RWPE1 (cell line): ENCODE data around the gene ARSG.

Experiments used
- CTCF ChIA-PET: fragments of 350-600 bp; sonication (Branson Sonifier 250); formaldehyde crosslinking; extraction: SDS; loops from one replicate; lab custom pipeline; 2021; lab: Yijun Ruan, JAX
- POLR2A ChIA-PET: fragments of 400-600 bp; formaldehyde crosslinking; extraction: SDS; loops from one replicate; lab custom pipeline; 2020; ENCODE audit warnings: antibody characterized with exemption; ENCODE audit not compliant: low non-redundant PET; lab: Yijun Ruan, JAX
- DNase-seq: peaks from one replicate; pipeline ENCODE4 v3.0.0; 2012; ENCODE audit warnings: low spot score
- H3K27ac ChIP-seq: fragments of 450-650 bp; 2 replicates; pipeline ENCODE4 v1.5.1; 2017
- TF ChIP-seq, protein P1 (sequence below): fragments of 450-650 bp; conservative IDR thresholded peaks from 2 replicates; pipeline ENCODE4 v1.5.1; 2017; ENCODE audit warnings: low read depth, mild to moderate bottlenecking

ARSG gene

DNA sequence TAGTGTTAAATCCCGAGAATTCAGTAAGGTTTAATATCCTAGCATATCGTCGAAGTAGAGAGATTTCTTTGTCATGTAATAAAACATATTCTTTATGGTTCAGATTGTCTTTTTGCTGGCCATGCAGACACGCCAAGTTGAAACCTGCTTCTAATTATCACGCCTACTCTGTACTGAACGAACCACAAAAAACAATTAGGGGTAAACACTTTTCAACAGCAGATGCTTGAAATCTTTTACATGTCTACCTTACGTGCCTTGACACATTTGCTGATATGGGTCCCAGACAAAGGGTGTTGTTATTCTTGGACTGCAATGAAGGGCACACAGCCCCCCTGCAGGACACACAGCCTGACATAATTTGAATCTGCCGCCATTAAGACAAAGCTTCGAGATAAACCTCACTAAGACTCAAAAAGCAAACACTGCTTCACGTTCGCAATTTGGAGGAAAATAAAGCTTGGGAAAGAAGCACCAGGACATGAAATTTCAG, 152.7 kb downstream of the ARSG start:
- no peak for DNase-seq
- TF ChIP-seq, protein P1, sequence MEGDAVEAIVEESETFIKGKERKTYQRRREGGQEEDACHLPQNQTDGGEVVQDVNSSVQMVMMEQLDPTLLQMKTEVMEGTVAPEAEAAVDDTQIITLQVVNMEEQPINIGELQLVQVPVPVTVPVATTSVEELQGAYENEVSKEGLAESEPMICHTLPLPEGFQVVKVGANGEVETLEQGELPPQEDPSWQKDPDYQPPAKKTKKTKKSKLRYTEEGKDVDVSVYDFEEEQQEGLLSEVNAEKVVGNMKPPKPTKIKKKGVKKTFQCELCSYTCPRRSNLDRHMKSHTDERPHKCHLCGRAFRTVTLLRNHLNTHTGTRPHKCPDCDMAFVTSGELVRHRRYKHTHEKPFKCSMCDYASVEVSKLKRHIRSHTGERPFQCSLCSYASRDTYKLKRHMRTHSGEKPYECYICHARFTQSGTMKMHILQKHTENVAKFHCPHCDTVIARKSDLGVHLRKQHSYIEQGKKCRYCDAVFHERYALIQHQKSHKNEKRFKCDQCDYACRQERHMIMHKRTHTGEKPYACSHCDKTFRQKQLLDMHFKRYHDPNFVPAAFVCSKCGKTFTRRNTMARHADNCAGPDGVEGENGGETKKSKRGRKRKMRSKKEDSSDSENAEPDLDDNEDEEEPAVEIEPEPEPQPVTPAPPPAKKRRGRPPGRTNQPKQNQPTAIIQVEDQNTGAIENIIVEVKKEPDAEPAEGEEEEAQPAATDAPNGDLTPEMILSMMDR: no peak
- H3K27ac ChIP-seq: no peak overlapping the region
- CTCF ChIA-PET: interaction anchor here (1.3 kb wide), 1 partner anchor 8 kb away, joined by 4 read pairs; no protein-coding TSS in a partner anchor
- POLR2A ChIA-PET: no interaction called here

DNA sequence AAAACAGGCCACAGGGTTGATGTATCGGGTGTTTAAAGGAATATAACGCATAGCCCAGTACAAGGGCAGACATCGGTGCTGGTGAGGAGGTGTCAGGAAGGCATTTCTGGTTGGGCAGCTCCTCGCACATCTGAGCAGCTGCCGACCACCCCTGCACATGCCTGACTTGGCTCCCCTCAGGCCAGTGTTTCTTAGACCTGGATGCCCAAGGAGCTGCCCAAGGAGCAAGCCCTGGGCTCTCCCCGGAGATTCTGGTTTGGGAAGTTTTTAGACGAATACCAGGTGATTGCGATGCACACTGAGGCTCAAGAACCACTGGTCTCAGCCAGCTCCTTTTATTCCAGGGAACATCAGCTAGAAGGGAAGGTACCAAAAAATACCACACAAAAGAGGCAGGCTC, 154.4 kb downstream of the ARSG start:
- DNase-seq: no peak
- ChIA-PET POLR2A (no interaction called here), CTCF (no interaction called here)
- no peak overlapping the region for H3K27ac ChIP-seq
- TF ChIP-seq, protein P1: no peak

GRCh38 chr17:68446626-68447041, 155.3 kb downstream of the ARSG start:
- TF ChIP-seq, protein P1: no peak
- ChIA-PET CTCF (no interaction called here), POLR2A (no interaction called here)
- no peak for DNase-seq
- no peak overlapping the region for H3K27ac ChIP-seq

- CTCF ChIA-PET: no interaction called here
- POLR2A ChIA-PET: no interaction called here
- no peak overlapping the region for H3K27ac ChIP-seq
- no peak for DNase-seq
- TF ChIP-seq, protein P1: no peak
Observed at GRCh38 chr17:68449021-68449739, 157.9 kb downstream of the ARSG start.

GRCh38 chr17:68450391-68450790, 159.1 kb downstream of the ARSG start:
- ChIA-PET CTCF (no interaction called here), POLR2A (no interaction called here)
- TF ChIP-seq, protein P1: no peak
- H3K27ac ChIP-seq: no peak overlapping the region
- DNase-seq: no peak

DNA sequence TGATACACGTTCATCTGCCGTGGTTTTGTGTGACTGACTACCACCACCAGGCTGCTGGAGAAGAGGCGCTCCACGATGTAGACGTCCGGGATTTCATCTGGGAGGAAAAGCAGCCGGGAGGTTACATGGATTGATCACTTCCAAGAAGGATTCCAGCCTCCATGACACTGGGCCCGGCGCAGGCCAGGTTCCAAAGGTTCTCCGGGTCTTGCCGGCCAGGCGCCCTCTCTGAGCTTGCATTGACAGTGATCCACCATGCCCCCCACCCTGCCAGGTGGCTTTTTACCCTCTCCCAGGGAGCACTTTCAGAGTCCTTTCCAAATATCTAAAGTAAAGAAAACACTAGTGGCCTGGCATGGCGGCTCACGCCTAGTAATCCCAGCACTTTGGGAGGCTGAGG, 159.5 kb downstream of the ARSG start:
- TF ChIP-seq, protein P1: no peak
- no peak overlapping the region for H3K27ac ChIP-seq
- POLR2A ChIA-PET: no interaction called here
- DNase-seq: no peak
- CTCF ChIA-PET: no interaction called here
